ENCODE results near the gene RBMX.

Gene RBMX

DNA sequence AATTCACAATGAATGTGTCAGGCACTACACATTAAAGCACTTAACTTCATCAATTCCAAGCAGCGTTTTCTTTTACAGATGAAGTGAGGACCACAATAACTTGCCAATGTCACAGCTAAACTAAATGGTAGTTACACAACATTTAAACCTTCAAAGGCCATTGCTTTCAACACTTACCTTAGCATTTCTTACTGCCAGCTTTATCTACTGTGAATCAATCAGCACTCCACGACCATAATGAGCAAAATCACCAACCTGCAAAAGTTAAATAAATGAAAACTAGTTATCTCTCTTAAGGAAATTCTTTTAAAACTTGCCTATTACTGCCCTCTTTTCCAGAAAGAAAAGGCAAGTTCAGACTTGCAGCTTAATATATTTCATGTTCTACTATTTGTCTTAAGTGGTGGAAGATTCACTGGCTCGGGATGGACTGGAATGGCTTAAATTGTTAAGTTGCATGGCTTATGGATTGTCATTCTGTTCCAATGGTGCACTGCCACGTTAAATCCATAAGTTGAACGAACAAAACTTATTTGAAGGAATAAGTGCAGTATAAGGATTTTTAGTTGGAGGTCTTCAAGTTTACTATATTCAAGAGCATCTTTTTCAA is 8.3 kb downstream of the RBMX start:
- no peak for DNase-seq (ENCODE audit: low read depth)
- H3K4me3 ChIP-seq (ENCODE audit: low read length) = no peak overlapping the region
- TF ChIP-seq, protein P1, sequence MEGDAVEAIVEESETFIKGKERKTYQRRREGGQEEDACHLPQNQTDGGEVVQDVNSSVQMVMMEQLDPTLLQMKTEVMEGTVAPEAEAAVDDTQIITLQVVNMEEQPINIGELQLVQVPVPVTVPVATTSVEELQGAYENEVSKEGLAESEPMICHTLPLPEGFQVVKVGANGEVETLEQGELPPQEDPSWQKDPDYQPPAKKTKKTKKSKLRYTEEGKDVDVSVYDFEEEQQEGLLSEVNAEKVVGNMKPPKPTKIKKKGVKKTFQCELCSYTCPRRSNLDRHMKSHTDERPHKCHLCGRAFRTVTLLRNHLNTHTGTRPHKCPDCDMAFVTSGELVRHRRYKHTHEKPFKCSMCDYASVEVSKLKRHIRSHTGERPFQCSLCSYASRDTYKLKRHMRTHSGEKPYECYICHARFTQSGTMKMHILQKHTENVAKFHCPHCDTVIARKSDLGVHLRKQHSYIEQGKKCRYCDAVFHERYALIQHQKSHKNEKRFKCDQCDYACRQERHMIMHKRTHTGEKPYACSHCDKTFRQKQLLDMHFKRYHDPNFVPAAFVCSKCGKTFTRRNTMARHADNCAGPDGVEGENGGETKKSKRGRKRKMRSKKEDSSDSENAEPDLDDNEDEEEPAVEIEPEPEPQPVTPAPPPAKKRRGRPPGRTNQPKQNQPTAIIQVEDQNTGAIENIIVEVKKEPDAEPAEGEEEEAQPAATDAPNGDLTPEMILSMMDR (conservative IDR thresholded peaks at IDR 0.05; ENCODE audit: low read length) = no peak

DNA sequence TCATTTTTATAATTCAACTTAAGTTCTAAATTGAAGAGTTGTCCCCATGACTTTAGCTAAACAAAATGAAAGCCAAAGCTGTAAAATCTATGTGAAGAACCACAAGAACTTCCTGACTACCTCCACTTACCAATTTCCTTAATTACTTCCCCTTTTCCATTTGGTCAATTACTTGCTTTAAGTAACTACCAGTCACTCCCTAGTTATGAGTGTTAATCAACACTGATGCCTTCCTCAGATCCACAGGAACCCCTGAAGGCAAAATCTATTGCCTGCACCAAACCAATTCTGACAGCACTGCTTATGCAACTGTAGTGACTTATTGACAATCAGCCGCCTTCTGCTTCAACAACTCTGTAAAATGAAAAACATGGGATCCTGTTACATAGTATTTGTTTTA is 10.5 kb downstream of the RBMX start:
- no peak for DNase-seq (ENCODE audit: low read depth)
- H3K4me3 ChIP-seq (ENCODE audit: low read length) = no peak overlapping the region
- TF ChIP-seq, protein P1 (conservative IDR thresholded peaks at IDR 0.05; ENCODE audit: low read length) = no peak

DNA sequence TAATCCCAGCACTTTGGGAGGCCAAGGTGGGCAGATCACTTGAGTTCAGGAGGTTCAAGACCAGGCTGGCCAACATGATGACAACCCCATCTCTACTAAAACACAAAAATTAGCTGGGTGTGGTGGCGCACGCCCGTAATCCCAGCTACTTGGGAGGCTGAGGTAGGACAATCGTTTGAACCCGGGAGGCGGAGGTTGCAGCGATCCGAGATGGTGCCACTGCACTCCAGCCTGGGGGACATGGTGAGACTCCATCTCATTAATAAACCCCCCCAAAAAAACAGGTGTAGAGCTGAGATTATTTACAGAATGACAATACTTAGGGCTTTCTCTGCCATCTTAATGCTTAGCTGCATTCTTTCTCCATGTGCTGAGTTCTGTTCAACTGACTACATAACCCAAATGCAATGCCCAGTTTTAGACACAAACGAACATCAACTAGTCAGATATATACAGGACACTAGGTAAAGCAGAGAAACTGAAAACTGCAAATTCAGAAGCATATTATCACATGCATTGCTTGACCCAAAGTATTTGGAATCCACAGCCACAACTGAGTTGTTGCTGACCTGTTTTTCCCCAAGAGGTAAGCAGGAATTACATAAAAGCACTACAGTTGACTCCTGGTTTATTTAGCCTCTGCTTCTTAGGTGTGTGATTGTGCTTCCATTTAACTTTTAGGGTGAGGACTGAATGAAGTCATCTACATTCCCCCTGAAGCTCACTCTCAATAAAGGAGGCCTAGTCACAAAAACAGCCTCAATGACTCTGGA is 12.1 kb downstream of the RBMX start:
- no peak overlapping the region for H3K4me3 ChIP-seq (ENCODE audit: low read length)
- no peak for DNase-seq (ENCODE audit: low read depth)
- TF ChIP-seq, protein P1 (conservative IDR thresholded peaks at IDR 0.05; ENCODE audit: low read length) = no peak

DNA sequence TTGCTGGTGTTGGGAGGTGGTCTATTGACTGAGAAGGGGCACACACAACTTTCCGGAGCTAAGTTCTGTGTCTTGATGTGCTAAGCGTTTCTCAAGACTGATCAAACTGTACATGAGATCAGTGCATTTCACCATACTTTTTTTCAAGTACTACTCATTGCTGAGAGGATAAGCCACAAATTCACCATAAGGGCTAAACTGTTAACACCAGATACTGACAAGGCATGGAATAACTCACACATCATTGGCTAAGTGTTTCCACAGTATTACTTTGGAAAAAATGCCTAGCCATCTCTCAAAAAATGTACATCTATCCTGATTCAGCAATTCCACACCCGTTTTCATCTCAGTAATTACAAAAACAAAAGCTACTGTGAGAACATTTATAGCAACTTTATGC is 13.0 kb downstream of the RBMX start:
- H3K4me3 ChIP-seq (ENCODE audit: low read length) = no peak overlapping the region
- peak; percentile 36 for DNase-seq (ENCODE audit: low read depth)
- TF ChIP-seq, protein P1 (conservative IDR thresholded peaks at IDR 0.05; ENCODE audit: low read length) = no peak

DNA sequence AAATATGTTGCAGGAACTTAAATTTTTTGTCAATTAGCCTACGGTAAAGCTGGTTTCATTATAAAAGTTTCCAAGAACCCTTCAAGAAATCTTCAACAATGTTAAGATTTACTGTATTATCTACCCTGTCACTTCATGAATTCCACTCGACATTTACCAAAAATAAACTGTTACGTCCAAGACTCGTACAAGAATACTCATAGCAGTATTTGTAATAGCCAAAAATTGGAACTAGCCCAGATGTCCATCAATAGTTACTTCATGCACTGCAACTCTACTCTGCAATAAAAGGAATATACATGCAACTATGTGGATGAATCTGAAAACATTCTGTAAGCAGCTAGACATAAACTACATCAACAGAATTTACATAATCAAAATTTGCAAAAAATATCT is 13.4 kb downstream of the RBMX start:
- DNase-seq (ENCODE audit: low read depth) = no peak
- H3K4me3 ChIP-seq (ENCODE audit: low read length) = no peak overlapping the region
- TF ChIP-seq, protein P1 (conservative IDR thresholded peaks at IDR 0.05; ENCODE audit: low read length) = no peak

DNA sequence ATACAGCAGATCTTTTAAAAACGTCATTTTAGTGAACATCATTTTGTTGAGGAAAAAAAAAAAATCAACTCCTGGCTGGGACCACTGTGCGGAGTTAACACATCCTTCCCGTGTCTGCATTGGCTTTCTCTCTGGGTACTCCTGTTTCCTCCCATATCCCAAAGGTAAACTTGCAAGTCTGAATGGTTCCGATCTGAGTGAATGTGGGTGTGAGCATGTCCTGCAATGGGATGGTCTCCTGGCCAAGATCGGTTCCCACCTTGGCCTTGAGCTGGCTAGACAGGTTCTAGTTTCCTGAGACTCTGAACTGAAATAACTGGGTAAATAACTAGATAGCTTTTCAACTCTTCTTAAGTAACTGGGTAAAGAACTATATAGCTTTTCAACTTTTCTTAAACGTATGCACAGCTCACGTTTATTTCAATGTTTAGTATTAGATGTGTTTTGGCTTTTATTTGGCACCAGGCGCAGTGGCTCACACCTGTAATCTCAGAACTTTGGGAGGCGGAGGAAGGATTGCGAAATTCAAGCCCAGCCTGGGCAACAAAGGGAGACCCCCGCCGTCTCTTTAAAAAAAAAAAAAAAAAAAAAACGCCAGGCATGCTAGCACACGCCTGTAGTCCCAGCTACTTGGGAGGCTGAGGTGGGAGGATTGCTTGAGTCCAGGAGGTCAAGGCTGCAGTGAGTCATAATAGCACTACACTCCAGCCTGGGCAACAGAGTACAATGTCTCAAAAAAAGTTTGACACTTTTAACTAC is 14.0 kb downstream of the RBMX start:
- no peak for DNase-seq (ENCODE audit: low read depth)
- TF ChIP-seq, protein P1 (conservative IDR thresholded peaks at IDR 0.05; ENCODE audit: low read length) = no peak
- H3K4me3 ChIP-seq (ENCODE audit: low read length) = no peak overlapping the region
